HepG2 (cell line): Measurements from ENCODE around the gene SSTR5. TPM values are rescaled to one million over a fixed set of nuclear protein-coding genes. Genes with fewer than 3 reads are reported as not detected.

Experiments used
- ATAC-seq: fragments of 200-7000 bp; cut with Tn5 transposase; 3 replicates; pipeline ENCODE4 v1.9.1; 2020; ENCODE audit warnings: mild to moderate bottlenecking, moderate library complexity
- BruUV-seq: library from RNA; stranded (reverse); fragments of 400-500 nt; replicated peaks from 2 replicates; lab custom pipeline; 2021; lab: Mats Ljungman, UMichigan
- CTCF ChIA-PET: fragments of 300-600 bp; formaldehyde crosslinking; extraction: SDS; loops from one replicate; lab custom pipeline; 2021; ENCODE audit warnings: low total read pairs, inconsistent platforms, low intra/inter-chr PET ratio; lab: Yijun Ruan, JAX
- POLR2A ChIA-PET: fragments of 350-600 bp; sonication (Branson Sonifier 250); formaldehyde crosslinking; loops from one replicate; lab custom pipeline; 2020; ENCODE audit warnings: antibody characterized with exemption, inconsistent platforms; lab: Yijun Ruan, JAX
- DNase-seq: peaks from one replicate; pipeline ENCODE4 v3.0.0-alpha.2; 2015; ENCODE audit warnings: low spot score
- FAIRE-seq: peaks from 3 replicates; lab custom pipeline; 2011; peaks lifted over from hg19 to GRCh38; lab: Jason Lieb, UNC
- H2AFZ ChIP-seq: one replicate; pipeline ENCODE4 v1.6.1; 2011; ENCODE audit warnings: low read length, inconsistent platforms
- H3K27ac ChIP-seq: fragments of 300-600 bp; 3 replicates; pipeline ENCODE4 v1.8.0; 2011; ENCODE audit warnings: mixed run types, mild to moderate bottlenecking, mixed read lengths, low read length, inconsistent platforms; ENCODE audit not compliant: insufficient read depth; ENCODE audit errors: extremely low read length
- H3K27me3 ChIP-seq, 2 experiments: fragments of 200-600 bp in 1 of 2; 2 replicates in 1 of 2; 3 replicates in 1 of 2; pipeline versions ENCODE4 v1.6.0 to v1.8.0; 2011; ENCODE audit warnings: low read length in 2 of 2, mild to moderate bottlenecking in 2 of 2, moderate library complexity in 2 of 2, inconsistent platforms in 1 of 2; ENCODE audit not compliant: insufficient read depth in 2 of 2, control insufficient read depth in 1 of 2
- H3K36me3 ChIP-seq, 2 experiments: fragments of 200-600 bp in 1 of 2; replicated peaks in 1 of 2; 2 replicates in 1 of 2; 3 replicates in 1 of 2; pipeline versions ENCODE4 v1.5.1 to v1.8.0; 2011; ENCODE audit warnings: low read length in 2 of 2, inconsistent platforms in 1 of 2; ENCODE audit not compliant: insufficient read depth in 2 of 2, control insufficient read depth in 1 of 2
- H3K4me1 ChIP-seq: 2 replicates; pipeline ENCODE4 v1.5.1; 2012; ENCODE audit warnings: low read length, inconsistent platforms; ENCODE audit not compliant: insufficient read depth
- H3K4me2 ChIP-seq: 2 replicates; pipeline ENCODE4 v1.6.0; 2011; ENCODE audit warnings: low read depth, low read length, inconsistent platforms
- H3K4me3 ChIP-seq, 3 experiments: fragments of 200-600 bp in 1 of 3; sonication (generic), shearing (Covaris generic) in 1 of 3; replicated peaks in 1 of 3; 2 replicates each; pipeline ENCODE4 v1.5.1; 2011 to 2016; ENCODE audit warnings: low read length in 3 of 3, inconsistent platforms in 2 of 3, low read depth in 2 of 3, mild to moderate bottlenecking in 2 of 3, control low read depth in 1 of 3, mixed read lengths in 1 of 3; ENCODE audit not compliant: insufficient read depth in 1 of 3
- H3K79me2 ChIP-seq: one replicate; pipeline ENCODE4 v1.6.1; 2011; ENCODE audit warnings: low read length, inconsistent platforms; ENCODE audit not compliant: insufficient read depth
- H3K9ac ChIP-seq: 2 replicates; pipeline ENCODE4 v1.6.0; 2011; ENCODE audit warnings: mild to moderate bottlenecking, low read depth, low read length, inconsistent platforms; ENCODE audit not compliant: insufficient read depth
- H3K9me3 ChIP-seq: 2 replicates; pipeline ENCODE4 v1.5.1; 2012; ENCODE audit warnings: mild to moderate bottlenecking, low read length
- H4K20me1 ChIP-seq: 2 replicates; pipeline ENCODE4 v1.6.0; 2011; ENCODE audit warnings: inconsistent platforms, mild to moderate bottlenecking, low read length, moderate library complexity; ENCODE audit not compliant: insufficient read depth
- ATF7-NPFF ChIP-seq: sonication (generic); formaldehyde crosslinking; IDR thresholded peaks from 2 replicates; pipeline ENCODE4 v1.8.1; 2023; ENCODE audit warnings: mild to moderate bottlenecking, low read depth, missing genetic modification reagents, moderate library complexity
- CCAR2 ChIP-seq: fragments of 200-400 bp; formaldehyde crosslinking; optimal IDR thresholded peaks from 2 replicates; pipeline ENCODE3; 2018; ENCODE audit warnings: low read depth, mild to moderate bottlenecking, low read length, moderate library complexity
- MTA1 ChIP-seq: sonication (generic); formaldehyde crosslinking; IDR thresholded peaks from 2 replicates; pipeline ENCODE4 v1.4.0; 2020; ENCODE audit warnings: missing genetic modification reagents, mild to moderate bottlenecking, borderline replicate concordance
- TMF1 ChIP-seq: sonication (generic); formaldehyde crosslinking; IDR thresholded peaks from 2 replicates; pipeline ENCODE4 v1.8.1; 2022; ENCODE audit warnings: low read depth, missing genetic modification reagents
- ZFAT ChIP-seq: sonication (generic); formaldehyde crosslinking; conservative IDR thresholded peaks from 2 replicates; pipeline ENCODE4 v1.8.1; 2023; ENCODE audit warnings: missing genetic modification reagents, inconsistent platforms
- WGBS: methylation state at CpG from one replicate; pipeline ENCODE4 v1.1.6; 2017; ENCODE audit warnings: low lambda C conversion rate; 5-methylcytosine and 5-hydroxymethylcytosine counted together
- in situ Hi-C: cut with HindIII; loops from 2 replicates; pipeline ENCODE4 v1.10.0; 2017; ENCODE audit warnings: low pct_unique_long_range_greater_than_20kb; ENCODE audit not compliant: extremely low pct_ligation_motif_present
- intact Hi-C: fragments of 100-400 bp; cut with micrococcal nuclease; formaldehyde crosslinking; loops from one replicate; pipeline ENCODE4 v1.10.0; 2022; ENCODE audit not compliant: unreplicated experiment
- polyA plus RNA-seq, 8 experiments: library from polyadenylated mRNA; depleted of rRNA in 3 of 8; stranded (reverse) in 7 of 8; unstranded in 1 of 8; fragments of >200 nt; fragmentation: Illumina TruSeq in 4 of 8; extraction: Trizol in 4 of 8; gene quantifications; 2 replicates each; pipeline versions ENCODE4 v1.2.1 to v1.2.3, GENCODE V29; 2011 to 2016; ENCODE audit warnings: low read depth in 4 of 8, missing spikeins in 1 of 8, mixed read lengths in 1 of 8; ENCODE audit not compliant: insufficient read depth in 1 of 8
- total RNA-seq, 5 experiments: library from RNA; depleted of rRNA; stranded (reverse); fragments of >200 nt; fragmentation: Illumina TruSeq; extraction: Trizol; gene quantifications; 2 replicates each; pipeline ENCODE4 v1.2.3, GENCODE V29; 2016; ENCODE audit warnings: low read depth in 1 of 5
- TF ChIP-seq, protein P1 (sequence below): IDR thresholded peaks from 2 replicates; pipeline ENCODE4 v1.6.1; 2016; ENCODE audit warnings: low read depth
- TF ChIP-seq, protein P2 (sequence below): sonication (generic); formaldehyde crosslinking; IDR thresholded peaks from 2 replicates; pipeline ENCODE4 v1.4.0; 2020; ENCODE audit warnings: missing genetic modification reagents
- TF ChIP-seq, protein P3 (sequence below): sonication (generic); formaldehyde crosslinking; IDR thresholded peaks from 2 replicates; pipeline ENCODE4 v1.9.0; 2022; ENCODE audit warnings: low read depth, missing genetic modification reagents

The SSTR5 gene
- total and polyA plus RNA-seq, 2 of the 13 experiments (the other 11 are each of a cell fraction or from before 2014, with no cell fraction given), result 0.20 to 0.49 TPM

DNA sequence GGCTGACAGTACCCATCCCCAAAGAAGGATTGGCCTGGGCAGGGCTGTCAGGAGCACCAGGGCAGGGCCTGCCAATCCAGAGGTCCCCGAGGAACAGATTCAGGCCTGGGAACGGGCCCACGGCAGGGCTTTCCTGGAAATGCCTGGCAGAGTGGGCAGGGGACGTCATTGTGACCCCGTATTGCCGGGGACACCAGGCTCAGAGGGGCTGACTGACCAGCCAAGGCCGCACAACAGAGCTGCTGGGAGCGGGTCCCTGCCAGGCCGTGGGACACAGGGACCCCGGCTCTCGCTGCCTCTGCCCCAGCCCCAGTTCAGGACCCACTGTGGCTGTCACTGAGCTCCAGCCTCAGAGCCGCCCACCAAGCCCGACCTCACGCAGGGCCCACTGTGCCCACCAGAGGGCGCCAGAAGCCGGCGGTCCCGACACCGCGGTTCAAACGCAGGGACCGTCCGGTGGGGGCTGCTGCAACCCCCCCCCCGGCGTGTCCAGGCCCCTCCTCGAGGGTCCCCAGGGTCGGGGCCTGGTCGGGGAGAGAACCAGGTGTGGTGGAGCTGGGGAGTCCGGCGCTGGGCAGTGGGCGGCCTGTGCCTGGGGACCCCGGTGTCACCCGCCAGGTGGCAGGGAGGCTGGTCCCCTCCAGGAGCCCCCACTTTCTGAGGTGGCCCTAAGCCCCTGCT, 15.2 kb upstream of the SSTR5 start (continued):
- TF ChIP-seq ATF7-NPFF, result no peak
- TF ChIP-seq TMF1 (CRISPR knock-in tag), result no peak

DNA sequence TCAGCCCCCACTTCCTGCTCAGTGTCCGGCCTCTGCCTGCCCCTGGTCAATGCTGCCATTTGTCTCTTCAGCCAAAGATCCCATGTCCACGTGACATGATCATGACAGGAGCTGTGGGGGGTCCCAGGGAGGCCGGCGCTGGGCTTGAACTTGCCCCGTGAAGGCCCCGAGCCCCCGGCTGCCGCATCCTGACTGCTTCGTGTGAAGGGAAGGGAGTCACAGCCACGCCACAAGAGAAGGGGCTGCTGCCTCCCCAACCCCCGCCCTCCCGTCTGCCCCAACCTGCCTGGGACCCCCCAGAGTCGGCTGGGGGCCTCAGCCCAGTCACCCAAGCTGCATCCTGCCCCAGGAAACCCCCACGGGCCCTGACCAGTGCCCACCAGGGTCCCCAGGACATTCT, 14.3 kb upstream of the SSTR5 start:
- ATAC-seq (no peak), FAIRE-seq (no peak), DNase-seq (no peak)
- Histone ChIP-seq H3K4me2 (no peak overlapping the region), H3K9me3 (no peaks in the 10 kb centered on the region), H3K36me3 (no peaks in the 10 kb centered on the region), H3K4me3 (no peak overlapping the region), H2AFZ (no peak overlapping the region), H3K79me2 (no peaks in the 10 kb centered on the region), H3K27me3 (peaks cover 20 to 52% of the 10 kb centered on the region in 2 experiments), H3K4me1 (no peaks in the 10 kb centered on the region), H3K27ac (no peak overlapping the region), H4K20me1 (peaks cover 2% of the 10 kb centered on the region; the same call in 1 of the 2 replicates), H3K9ac (no peak overlapping the region)
- in situ Hi-C loops, result no loop called here
- 46% methylated on average over 4 of the region's 14 CpGs for WGBS
- ChIA-PET POLR2A (no interaction called here), CTCF (interaction anchor here (1.5 to 4.4 kb wide), 3 partner anchors 44 to 245 kb away, joined by 6 to 42 read pairs (median 20); no protein-coding TSS in a partner anchor)
- intact Hi-C loops, result no loop called here
- no TSS peak for BruUV-seq
- TF ChIP-seq ZFAT (CRISPR knock-in tag), result no peak
- no peak for TF ChIP-seq CCAR2

DNA sequence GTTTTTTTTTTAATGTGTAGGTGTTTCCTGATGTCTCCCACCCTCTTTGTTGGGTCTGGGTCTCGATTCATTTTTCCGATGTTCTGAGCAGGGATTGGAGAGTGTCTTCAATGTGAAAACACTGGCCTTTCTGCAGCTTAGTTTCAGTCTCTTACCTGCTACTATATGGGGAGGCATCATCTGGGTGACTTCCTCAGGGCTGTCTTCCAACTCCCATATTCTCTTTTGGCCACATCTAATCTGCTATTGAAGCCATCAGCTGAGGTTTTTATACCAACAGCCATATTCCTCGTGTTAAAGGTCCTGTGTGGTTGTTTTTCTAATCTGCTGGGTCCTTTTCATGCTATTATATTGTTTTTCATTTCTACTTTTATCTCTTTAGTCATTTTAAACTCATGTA, 13.2 kb upstream of the SSTR5 start:
- no peak overlapping the region for H3K27ac ChIP-seq
- BruUV-seq, result no TSS peak
- ATAC-seq, result no peak
- H3K9ac ChIP-seq, result no peak overlapping the region
- CTCF ChIA-PET, result no interaction called here
- H2AFZ ChIP-seq, result no peak overlapping the region
- DNase-seq, result no peak
- no peaks in the 10 kb centered on the region for H3K36me3 ChIP-seq
- 18% methylated on average over 3 of the region's 3 CpGs for WGBS
- H4K20me1 ChIP-seq, result peaks cover 2% of the 10 kb centered on the region; the same call in 1 of the 2 replicates
- no peak overlapping the region for H3K4me2 ChIP-seq
- in situ Hi-C loops (no loop called here), intact Hi-C loops (no loop called here)
- no peaks in the 10 kb centered on the region for H3K4me1 ChIP-seq
- peaks cover 21 to 60% of the 10 kb centered on the region in 2 experiments for H3K27me3 ChIP-seq
- no peak for FAIRE-seq
- no peak overlapping the region for H3K4me3 ChIP-seq
- H3K79me2 ChIP-seq, result no peaks in the 10 kb centered on the region
- POLR2A ChIA-PET, result no interaction called here
- no peaks in the 10 kb centered on the region for H3K9me3 ChIP-seq
- TF ChIP-seq MTA1, result no peak
- TF ChIP-seq, protein P1, sequence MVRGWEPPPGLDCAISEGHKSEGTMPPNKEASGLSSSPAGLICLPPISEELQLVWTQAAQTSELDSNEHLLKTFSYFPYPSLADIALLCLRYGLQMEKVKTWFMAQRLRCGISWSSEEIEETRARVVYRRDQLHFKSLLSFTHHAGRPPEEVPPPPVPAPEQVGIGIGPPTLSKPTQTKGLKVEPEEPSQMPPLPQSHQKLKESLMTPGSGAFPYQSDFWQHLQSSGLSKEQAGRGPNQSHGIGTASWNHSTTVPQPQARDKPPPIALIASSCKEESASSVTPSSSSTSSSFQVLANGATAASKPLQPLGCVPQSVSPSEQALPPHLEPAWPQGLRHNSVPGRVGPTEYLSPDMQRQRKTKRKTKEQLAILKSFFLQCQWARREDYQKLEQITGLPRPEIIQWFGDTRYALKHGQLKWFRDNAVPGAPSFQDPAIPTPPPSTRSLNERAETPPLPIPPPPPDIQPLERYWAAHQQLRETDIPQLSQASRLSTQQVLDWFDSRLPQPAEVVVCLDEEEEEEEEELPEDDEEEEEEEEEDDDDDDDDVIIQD (CRISPR knock-in tag), result no peak
- TF ChIP-seq, protein P2, sequence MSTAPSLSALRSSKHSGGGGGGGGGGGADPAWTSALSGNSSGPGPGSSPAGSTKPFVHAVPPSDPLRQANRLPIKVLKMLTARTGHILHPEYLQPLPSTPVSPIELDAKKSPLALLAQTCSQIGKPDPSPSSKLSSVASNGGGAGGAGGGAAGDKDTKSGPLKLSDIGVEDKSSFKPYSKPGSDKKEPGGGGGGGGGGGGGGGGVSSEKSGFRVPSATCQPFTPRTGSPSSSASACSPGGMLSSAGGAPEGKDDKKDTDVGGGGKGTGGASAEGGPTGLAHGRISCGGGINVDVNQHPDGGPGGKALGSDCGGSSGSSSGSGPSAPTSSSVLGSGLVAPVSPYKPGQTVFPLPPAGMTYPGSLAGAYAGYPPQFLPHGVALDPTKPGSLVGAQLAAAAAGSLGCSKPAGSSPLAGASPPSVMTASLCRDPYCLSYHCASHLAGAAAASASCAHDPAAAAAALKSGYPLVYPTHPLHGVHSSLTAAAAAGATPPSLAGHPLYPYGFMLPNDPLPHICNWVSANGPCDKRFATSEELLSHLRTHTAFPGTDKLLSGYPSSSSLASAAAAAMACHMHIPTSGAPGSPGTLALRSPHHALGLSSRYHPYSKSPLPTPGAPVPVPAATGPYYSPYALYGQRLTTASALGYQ (CRISPR knock-in tag), result no peak
- TF ChIP-seq, protein P3, sequence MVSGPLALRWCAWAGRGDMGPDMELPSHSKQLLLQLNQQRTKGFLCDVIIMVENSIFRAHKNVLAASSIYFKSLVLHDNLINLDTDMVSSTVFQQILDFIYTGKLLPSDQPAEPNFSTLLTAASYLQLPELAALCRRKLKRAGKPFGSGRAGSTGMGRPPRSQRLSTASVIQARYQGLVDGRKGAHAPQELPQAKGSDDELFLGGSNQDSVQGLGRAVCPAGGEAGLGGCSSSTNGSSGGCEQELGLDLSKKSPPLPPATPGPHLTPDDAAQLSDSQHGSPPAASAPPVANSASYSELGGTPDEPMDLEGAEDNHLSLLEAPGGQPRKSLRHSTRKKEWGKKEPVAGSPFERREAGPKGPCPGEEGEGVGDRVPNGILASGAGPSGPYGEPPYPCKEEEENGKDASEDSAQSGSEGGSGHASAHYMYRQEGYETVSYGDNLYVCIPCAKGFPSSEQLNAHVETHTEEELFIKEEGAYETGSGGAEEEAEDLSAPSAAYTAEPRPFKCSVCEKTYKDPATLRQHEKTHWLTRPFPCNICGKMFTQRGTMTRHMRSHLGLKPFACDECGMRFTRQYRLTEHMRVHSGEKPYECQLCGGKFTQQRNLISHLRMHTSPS (CRISPR knock-in tag), result no peak
